Muscle layer of duodenum (tissue), 2 donors: Measurements from ENCODE around the gene HYKK.

Experiments
- H3K27ac ChIP-seq: one replicate; pipeline ENCODE4 v1.7.0; 2013; ENCODE audit warnings: mild to moderate bottlenecking, low read length
- H3K27me3 ChIP-seq: one replicate; pipeline ENCODE4 v1.7.0; 2013; ENCODE audit warnings: low read depth, mild to moderate bottlenecking, control low read depth, low read length
- H3K36me3 ChIP-seq, 2 donors: one replicate each; pipeline ENCODE4 v1.7.0; 2013; ENCODE audit warnings: low read length in 2 of 2, control low read depth in 1 of 2, mild to moderate bottlenecking in 1 of 2; ENCODE audit not compliant: insufficient read depth in 2 of 2, control insufficient read depth in 1 of 2
- H3K4me1 ChIP-seq, 2 donors: one replicate each; pipeline ENCODE4 v1.7.0; 2013; ENCODE audit warnings: low read length in 2 of 2, mild to moderate bottlenecking in 2 of 2, control low read depth in 1 of 2, moderate library complexity in 1 of 2; ENCODE audit not compliant: insufficient read depth in 2 of 2, control insufficient read depth in 1 of 2
- H3K4me3 ChIP-seq, 2 donors: one replicate each; pipeline ENCODE4 v1.7.0; 2013; ENCODE audit warnings: low read length in 2 of 2, low read depth in 1 of 2, mild to moderate bottlenecking in 1 of 2
- H3K9me3 ChIP-seq, 2 donors: one replicate each; pipeline ENCODE4 v1.7.0; 2013; ENCODE audit warnings: low read length in 2 of 2, control low read depth in 1 of 2, mild to moderate bottlenecking in 1 of 2; ENCODE audit not compliant: control insufficient read depth in 1 of 2
- donor health status: healthy.

HYKK gene

DNA sequence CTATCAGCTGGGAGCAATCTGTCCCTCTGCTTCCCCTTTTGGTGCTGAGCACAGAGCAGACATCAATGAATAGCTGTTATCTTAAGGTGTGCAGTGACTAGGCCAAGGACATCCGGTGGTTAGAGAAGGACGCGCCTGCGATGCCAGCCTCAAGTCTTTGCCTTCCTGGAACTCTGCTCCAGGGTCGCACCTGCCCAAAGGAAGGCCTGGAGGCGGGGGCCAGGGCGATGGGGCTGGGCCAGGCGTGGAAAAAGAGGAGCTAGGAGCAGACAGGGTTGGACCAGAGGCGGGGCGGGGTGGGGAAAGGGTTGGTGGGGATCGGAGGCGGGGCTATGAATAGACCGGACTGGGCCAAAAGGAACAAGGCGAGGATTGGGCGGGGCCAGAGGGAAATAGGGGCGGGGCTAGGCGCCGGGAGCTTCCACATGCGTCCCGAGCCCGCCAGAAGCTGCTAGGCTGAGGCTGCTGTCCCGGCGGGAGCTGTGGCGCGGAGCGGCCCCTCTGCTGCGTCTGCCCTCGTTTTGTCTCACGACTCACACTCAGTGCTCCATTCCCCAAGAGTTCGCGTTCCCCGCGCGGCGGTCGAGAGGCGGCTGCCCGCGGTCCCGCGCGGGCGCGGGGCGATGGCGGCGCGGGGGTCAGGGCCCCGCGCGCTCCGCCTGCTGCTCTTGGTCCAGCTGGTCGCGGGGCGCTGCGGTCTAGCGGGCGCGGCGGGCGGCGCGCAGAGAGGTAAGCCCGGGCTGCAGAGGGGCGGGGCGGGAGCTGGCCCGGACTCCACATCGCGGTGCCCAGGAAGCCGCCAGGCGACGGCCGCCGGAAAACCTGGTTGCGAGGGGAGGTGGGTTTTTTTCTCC is 57.9 kb downstream of the HYKK start, which contains the start of gene CHRNA5:
Gene CHRNA5 (plus strand): TSS at position 424 of the 854 bp plus-strand sequence. CDS start 200 bp downstream, at position 624.
- Histone ChIP-seq H3K4me1 (peaks cover 0 to 12% of the 10 kb centered on the region in 2 donors), H3K27me3 (no peaks in the 10 kb centered on the region), H3K27ac (no peak within 1 kb of the TSS), H3K36me3 (no peaks in the 10 kb centered on the region), H3K4me3 (peak within 1 kb of the TSS; percentile 77 to 78), H3K9me3 (no peaks in the 10 kb centered on the region)

DNA sequence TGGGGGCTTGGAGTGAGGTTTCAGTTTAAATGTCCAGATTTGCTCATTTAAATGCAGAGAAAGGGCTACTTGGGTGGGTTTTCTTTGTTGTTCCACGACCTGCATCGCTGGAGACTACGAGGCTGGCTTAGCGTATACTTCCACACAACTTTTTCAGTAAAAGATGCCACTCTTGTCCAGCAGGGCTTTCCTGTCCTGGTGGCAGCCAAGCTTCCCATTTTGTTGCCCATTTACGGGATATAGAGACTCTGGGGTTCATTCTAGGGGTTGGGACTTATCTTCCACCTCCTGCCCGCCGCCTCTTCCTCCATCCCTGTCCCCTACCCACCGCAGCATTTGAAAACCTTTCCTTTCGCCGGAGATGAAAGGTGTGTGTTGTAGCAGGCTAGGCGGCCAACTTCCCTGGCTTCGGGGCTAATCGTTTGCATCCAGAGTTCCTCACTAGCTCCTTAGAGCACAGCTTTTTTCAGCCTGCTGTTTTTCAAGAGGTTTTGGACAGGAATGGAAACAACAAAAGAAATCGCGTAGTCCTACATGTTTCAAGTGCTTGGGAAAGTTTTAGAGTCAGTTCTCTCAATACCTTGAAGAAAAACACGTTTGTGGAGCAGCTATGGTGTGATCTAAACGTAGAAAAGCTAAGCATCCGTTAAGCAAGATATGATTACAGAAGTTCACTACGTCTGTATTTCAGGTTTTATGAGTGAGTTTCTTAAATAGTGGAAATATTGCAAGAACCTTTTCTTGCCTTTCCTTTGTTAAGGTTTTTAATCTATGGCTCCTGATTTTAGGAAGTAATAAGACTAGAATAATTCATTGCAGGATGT is 58.8 kb downstream of the HYKK start:
- H3K27me3 ChIP-seq: no peaks in the 10 kb centered on the region
- H3K4me3 ChIP-seq: peak overlapping the region; percentile 77 to 78
- peaks cover 0 to 12% of the 10 kb centered on the region in 2 donors for H3K4me1 ChIP-seq
- no peaks in the 10 kb centered on the region for H3K9me3 ChIP-seq
- no peaks in the 10 kb centered on the region for H3K36me3 ChIP-seq
- H3K27ac ChIP-seq: no peak overlapping the region

DNA sequence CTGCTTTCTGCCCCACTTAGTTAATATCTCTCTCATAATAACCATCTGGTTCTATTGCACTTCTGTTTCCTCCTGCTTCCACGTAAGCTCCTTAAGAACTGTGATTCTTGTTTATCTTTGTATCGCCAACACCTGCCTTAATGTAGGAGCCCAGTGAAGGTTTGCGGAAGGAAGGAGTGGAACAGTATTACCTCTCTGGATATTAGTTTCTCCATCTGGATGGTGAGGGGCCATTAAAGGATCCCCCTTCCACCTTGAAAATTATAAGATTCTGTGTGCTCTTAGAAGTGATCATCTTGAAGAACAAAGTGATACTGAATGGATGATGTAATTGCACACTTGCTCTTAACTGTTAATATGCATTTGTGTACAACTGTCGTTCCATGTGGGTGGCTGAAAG is 60.2 kb downstream of the HYKK start:
- Histone ChIP-seq H3K4me3 (no peak overlapping the region), H3K27me3 (no peaks in the 10 kb centered on the region), H3K9me3 (no peaks in the 10 kb centered on the region), H3K27ac (no peak overlapping the region), H3K4me1 (peaks cover 0 to 12% of the 10 kb centered on the region in 2 donors), H3K36me3 (no peaks in the 10 kb centered on the region)

DNA sequence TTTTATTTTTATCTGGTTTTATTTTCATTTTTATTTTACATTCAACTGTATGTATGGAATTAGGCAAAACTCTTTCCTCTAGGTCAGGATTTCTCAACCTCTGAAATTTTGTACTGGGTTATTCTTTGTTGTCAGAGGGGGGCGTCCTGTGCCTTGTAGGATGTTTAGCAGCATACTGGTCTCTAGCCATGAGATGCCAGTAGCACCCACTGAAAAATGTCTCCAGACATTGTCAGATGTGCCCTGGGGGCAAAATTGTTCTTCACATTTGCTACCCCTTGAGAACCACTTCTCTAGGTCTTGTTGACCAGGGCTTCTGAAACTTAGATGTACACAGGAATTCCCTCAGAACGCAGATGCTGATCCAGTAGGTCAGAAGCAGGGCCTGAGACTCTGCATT is 63.3 kb downstream of the HYKK start:
- no peaks in the 10 kb centered on the region for H3K9me3 ChIP-seq
- no peaks in the 10 kb centered on the region for H3K27me3 ChIP-seq
- no peaks in the 10 kb centered on the region for H3K36me3 ChIP-seq
- no peak overlapping the region for H3K4me3 ChIP-seq
- peaks cover 0 to 6% of the 10 kb centered on the region in 2 donors for H3K4me1 ChIP-seq
- H3K27ac ChIP-seq: no peak overlapping the region

DNA sequence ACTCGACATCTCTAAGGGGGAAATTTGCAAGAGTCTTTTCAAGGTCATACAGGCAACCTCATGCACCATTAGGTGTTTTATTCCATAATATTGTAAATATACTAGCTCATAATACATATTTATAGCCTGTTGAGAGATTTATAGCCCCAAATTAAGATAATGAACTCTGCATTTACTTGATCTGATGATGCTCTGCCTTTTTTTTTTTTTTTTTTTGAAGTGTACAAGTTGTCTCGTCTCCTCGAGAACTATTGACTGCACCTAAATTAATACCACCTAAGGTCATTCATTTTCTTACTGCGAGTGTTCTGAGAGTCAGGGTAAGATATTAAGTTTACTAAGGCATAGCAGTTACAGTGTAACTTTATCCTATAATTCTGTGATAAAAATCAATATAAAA is 64.0 kb downstream of the HYKK start:
- H3K36me3 ChIP-seq: no peaks in the 10 kb centered on the region
- H3K27me3 ChIP-seq: no peaks in the 10 kb centered on the region
- no peaks in the 10 kb centered on the region for H3K9me3 ChIP-seq
- peaks cover 0 to under 1% of the 10 kb centered on the region in 2 donors for H3K4me1 ChIP-seq
- H3K4me3 ChIP-seq: no peak overlapping the region
- no peak overlapping the region for H3K27ac ChIP-seq

DNA sequence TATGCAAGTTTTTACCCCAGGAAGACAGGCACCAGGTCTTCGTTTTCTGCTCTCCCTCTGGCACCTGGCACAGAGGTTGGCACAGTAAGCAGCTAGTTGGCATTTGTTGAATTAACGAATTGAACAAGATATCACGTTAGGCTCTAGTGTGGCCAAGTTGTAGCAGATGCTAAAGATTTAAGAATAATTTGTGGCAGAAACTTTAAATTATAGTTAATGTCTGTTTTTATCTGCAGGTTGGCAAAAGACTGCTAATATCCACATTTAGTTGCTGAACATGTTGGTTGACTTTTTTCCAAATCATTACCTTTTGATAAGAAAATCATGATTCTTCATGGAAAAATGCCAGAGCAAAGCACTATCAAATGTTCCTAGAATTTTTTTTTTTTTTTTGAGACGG is 66.0 kb downstream of the HYKK start:
- Histone ChIP-seq H3K27ac (no peak overlapping the region), H3K27me3 (no peaks in the 10 kb centered on the region), H3K4me1 (no peaks in the 10 kb centered on the region), H3K9me3 (no peaks in the 10 kb centered on the region), H3K36me3 (no peaks in the 10 kb centered on the region), H3K4me3 (no peak overlapping the region)

DNA sequence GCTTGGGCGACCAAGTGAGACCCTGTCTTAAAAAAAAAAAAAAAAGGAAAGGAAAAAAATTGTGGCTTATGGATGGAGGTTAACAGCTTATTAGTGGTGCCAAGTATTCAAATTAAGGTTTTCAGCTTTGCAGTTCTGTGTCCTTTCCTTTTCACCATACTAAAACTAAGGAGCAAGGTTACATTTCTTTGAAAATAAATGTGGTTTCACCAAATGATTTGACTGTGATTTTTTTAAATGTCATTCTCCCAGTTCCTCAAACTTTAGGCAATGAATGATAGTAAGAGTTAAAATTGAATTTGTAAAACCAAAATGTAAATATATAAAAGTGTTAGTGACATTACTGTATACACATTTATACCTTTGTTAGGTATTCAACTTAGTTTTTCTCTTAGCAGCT is 67.6 kb downstream of the HYKK start:
- Histone ChIP-seq H3K4me1 (no peaks in the 10 kb centered on the region), H3K4me3 (no peak overlapping the region)

More for the DNA sequence above, 67.6 kb downstream of the HYKK start:
- no peaks in the 10 kb centered on the region for H3K27me3 ChIP-seq
- no peaks in the 10 kb centered on the region for H3K9me3 ChIP-seq
- H3K36me3 ChIP-seq: no peaks in the 10 kb centered on the region
- H3K27ac ChIP-seq: no peak overlapping the region
